Loucy (cell line): ENCODE measurements around the gene CD244.

ENCODE experiments used
- H2AFZ ChIP-seq: fragments of 200-600 bp; sonication (generic); 2 replicates; pipeline ENCODE4 v1.6.0; 2016; ENCODE audit warnings: antibody characterized with exemption, mild to moderate bottlenecking, low read length, moderate library complexity
- H3F3A ChIP-seq: fragments of 200-600 bp; 2 replicates; pipeline ENCODE4 v1.6.0; 2016; ENCODE audit warnings: antibody characterized with exemption, low read depth, mild to moderate bottlenecking
- H3K27me3 ChIP-seq: fragments of 200-600 bp; sonication (generic); 2 replicates; pipeline ENCODE4 v1.6.1; 2014; ENCODE audit warnings: low read length, mild to moderate bottlenecking; ENCODE audit not compliant: insufficient read depth, poor library complexity, severe bottlenecking
- H3K36me3 ChIP-seq: fragments of 200-600 bp; sonication (generic); 2 replicates; pipeline ENCODE4 v1.6.1; 2016; ENCODE audit warnings: low read length; ENCODE audit not compliant: insufficient read depth
- H3K4me1 ChIP-seq: fragments of 200-600 bp; sonication (generic); 2 replicates; pipeline ENCODE4 v1.5.1; 2014; ENCODE audit warnings: low read length, mild to moderate bottlenecking; ENCODE audit not compliant: insufficient read depth, poor library complexity, severe bottlenecking
- H3K4me2 ChIP-seq: fragments of 200-600 bp; sonication (generic); 2 replicates; pipeline ENCODE4 v1.6.0; 2014; ENCODE audit warnings: antibody characterized with exemption, low read length, low read depth, mild to moderate bottlenecking; ENCODE audit not compliant: poor library complexity, severe bottlenecking
- H3K4me3 ChIP-seq: fragments of 200-600 bp; sonication (generic); 2 replicates; pipeline ENCODE4 v1.5.1; 2014; ENCODE audit warnings: low read length, mild to moderate bottlenecking, mixed read lengths; ENCODE audit not compliant: poor library complexity, severe bottlenecking
- H3K79me2 ChIP-seq: fragments of 200-600 bp; sonication (generic); 2 replicates; pipeline ENCODE4 v1.6.1; 2014; ENCODE audit warnings: low read length; ENCODE audit not compliant: insufficient read depth
- H3K9ac ChIP-seq: fragments of 200-600 bp; sonication (generic); 2 replicates; pipeline ENCODE4 v1.6.0; 2014; ENCODE audit warnings: mild to moderate bottlenecking, low read depth, low read length, moderate library complexity; ENCODE audit not compliant: poor library complexity, severe bottlenecking
- H3K9me2 ChIP-seq: fragments of 200-600 bp; sonication (generic); replicated peaks from 2 replicates; pipeline ENCODE4 v1.6.1; 2016; ENCODE audit warnings: low read depth, low read length, mixed read lengths
- H3K9me3 ChIP-seq: fragments of 200-600 bp; sonication (generic); 2 replicates; pipeline ENCODE4 v1.6.1; 2014; ENCODE audit warnings: mild to moderate bottlenecking, antibody characterized with exemption, low read length, low read depth; ENCODE audit not compliant: insufficient read depth
- H4K20me1 ChIP-seq: fragments of 200-600 bp; sonication (generic); 2 replicates; pipeline ENCODE4 v1.6.0; 2014; ENCODE audit warnings: antibody characterized with exemption, low read length, mild to moderate bottlenecking; ENCODE audit not compliant: insufficient read depth, poor library complexity, severe bottlenecking
- EZH2phosphoT487 ChIP-seq: fragments of 200-600 bp; IDR thresholded peaks from 2 replicates; pipeline ENCODE4 v1.6.1; 2018; ENCODE audit warnings: antibody characterized with exemption, mild to moderate bottlenecking, moderate library complexity, borderline replicate concordance
- TF ChIP-seq, protein P1 (sequence below): fragments of 200-600 bp; sonication (generic); conservative IDR thresholded peaks from 2 replicates; pipeline ENCODE4 v1.5.1; 2014; ENCODE audit warnings: mild to moderate bottlenecking, antibody characterized with exemption, low read length

The CD244 gene

DNA sequence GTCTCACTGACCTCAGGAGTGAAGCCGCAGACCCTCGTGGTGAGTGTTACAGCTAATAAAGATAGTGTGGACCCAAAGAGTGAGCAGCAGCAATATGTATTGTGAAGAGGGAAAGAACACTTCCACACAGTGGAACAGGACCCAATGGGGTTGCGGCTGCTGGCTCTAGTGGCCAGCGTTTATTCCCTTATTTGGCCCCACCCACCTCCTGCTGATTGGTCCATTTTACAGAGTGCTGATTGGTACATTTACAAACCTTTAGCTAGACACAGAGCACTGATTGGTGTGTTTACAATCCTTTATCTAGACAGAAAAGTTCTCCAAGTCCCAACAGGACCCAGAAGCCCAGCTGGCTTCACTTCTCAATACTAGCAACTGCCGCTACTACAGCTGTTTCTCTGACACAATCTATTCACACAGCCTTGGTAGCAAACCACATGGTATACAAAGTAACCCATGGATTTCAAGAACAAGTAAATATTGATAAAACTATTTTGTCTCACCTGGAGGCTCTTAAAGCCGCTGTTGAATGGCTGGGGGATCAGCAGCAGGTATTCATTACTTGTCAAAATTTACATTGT lies 47.6 kb upstream of the CD244 start:
- Histone ChIP-seq H3K36me3 (no peaks in the 10 kb centered on the region), H3K9me2 (no peaks in the 10 kb centered on the region), H2AFZ (no peak overlapping the region), H3K4me1 (no peaks in the 10 kb centered on the region), H3K4me2 (no peak overlapping the region), H3K9ac (no peak overlapping the region), H3K27me3 (no peaks in the 10 kb centered on the region), H4K20me1 (no peaks in the 10 kb centered on the region), H3K9me3 (no peaks in the 10 kb centered on the region), H3F3A (no peaks in the 10 kb centered on the region), H3K4me3 (no peak overlapping the region), H3K79me2 (no peaks in the 10 kb centered on the region)
- TF ChIP-seq EZH2phosphoT487 = no peak
- TF ChIP-seq, protein P1, sequence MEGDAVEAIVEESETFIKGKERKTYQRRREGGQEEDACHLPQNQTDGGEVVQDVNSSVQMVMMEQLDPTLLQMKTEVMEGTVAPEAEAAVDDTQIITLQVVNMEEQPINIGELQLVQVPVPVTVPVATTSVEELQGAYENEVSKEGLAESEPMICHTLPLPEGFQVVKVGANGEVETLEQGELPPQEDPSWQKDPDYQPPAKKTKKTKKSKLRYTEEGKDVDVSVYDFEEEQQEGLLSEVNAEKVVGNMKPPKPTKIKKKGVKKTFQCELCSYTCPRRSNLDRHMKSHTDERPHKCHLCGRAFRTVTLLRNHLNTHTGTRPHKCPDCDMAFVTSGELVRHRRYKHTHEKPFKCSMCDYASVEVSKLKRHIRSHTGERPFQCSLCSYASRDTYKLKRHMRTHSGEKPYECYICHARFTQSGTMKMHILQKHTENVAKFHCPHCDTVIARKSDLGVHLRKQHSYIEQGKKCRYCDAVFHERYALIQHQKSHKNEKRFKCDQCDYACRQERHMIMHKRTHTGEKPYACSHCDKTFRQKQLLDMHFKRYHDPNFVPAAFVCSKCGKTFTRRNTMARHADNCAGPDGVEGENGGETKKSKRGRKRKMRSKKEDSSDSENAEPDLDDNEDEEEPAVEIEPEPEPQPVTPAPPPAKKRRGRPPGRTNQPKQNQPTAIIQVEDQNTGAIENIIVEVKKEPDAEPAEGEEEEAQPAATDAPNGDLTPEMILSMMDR = no peak

DNA sequence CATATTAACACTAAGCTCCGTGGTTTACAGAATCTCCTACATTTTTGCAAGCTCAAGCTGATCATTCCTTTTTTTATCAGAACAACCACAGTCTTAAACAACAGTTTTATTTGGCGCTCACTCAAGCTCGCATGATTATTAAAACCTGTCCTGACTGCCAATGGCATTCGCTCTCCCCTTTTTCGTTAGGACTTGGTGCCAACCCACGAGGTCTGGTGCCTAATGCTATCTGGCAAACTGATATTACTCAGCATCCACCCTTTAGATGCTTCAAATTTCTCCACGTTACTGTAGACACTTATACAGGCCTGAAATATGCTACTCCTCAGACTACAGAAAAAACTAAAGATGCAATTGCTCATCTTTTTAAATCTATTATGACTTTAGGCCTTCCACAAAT lies 45.3 kb upstream of the CD244 start:
- H3K9ac ChIP-seq = no peak overlapping the region
- H3K4me3 ChIP-seq = no peak overlapping the region
- no peak overlapping the region for H3K4me2 ChIP-seq
- H3K9me2 ChIP-seq = no peaks in the 10 kb centered on the region
- no peak overlapping the region for H2AFZ ChIP-seq
- no peaks in the 10 kb centered on the region for H3F3A ChIP-seq
- H3K9me3 ChIP-seq = no peaks in the 10 kb centered on the region
- no peaks in the 10 kb centered on the region for H3K4me1 ChIP-seq
- H4K20me1 ChIP-seq = no peaks in the 10 kb centered on the region
- H3K79me2 ChIP-seq = no peaks in the 10 kb centered on the region
- no peaks in the 10 kb centered on the region for H3K36me3 ChIP-seq
- no peaks in the 10 kb centered on the region for H3K27me3 ChIP-seq
- TF ChIP-seq, protein P1 = no peak
- TF ChIP-seq EZH2phosphoT487 = no peak

DNA sequence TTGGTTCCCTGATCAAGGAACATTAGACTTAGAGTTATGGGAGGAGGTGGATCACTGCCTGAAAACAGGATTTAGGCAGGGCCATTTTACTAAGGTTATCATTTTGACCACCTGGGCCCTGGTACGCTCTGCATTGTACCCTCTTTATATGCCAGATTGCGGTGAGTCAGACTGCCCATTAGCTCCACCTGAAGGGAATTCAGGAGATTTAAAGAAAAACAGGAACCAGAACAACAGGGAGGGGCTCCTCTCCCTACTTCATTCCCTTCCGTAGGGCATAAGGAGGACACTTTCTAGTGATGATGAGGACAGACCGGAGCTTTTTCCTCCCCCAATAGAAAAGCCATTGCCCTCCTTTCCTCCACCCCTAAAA lies 42.9 kb upstream of the CD244 start:
- no peak overlapping the region for H2AFZ ChIP-seq
- no peak overlapping the region for H3K9ac ChIP-seq

More for the DNA sequence above, 42.9 kb upstream of the CD244 start:
- no peaks in the 10 kb centered on the region for H3K9me2 ChIP-seq
- no peaks in the 10 kb centered on the region for H4K20me1 ChIP-seq
- H3K36me3 ChIP-seq = no peaks in the 10 kb centered on the region
- no peak overlapping the region for H3K4me3 ChIP-seq
- H3K9me3 ChIP-seq = no peaks in the 10 kb centered on the region
- TF ChIP-seq, protein P1 = no peak
- no peak for TF ChIP-seq EZH2phosphoT487
- H3K27me3 ChIP-seq = no peaks in the 10 kb centered on the region
- no peaks in the 10 kb centered on the region for H3F3A ChIP-seq
- no peak overlapping the region for H3K4me2 ChIP-seq
- no peaks in the 10 kb centered on the region for H3K4me1 ChIP-seq
- H3K79me2 ChIP-seq = no peaks in the 10 kb centered on the region
